Trophoblast cell (in vitro differentiated cells and primary cell): ENCODE results near the gene TNRC6C.
A peak's percentile ranks its signal among the peaks of the same experiment; 100 is the strongest.

ENCODE experiments used
- DNase-seq, 2 donors: peaks; one replicate each; pipeline ENCODE4 v3.0.0-alpha.2; 2016
- H2AFZ ChIP-seq: 2 replicates; pipeline ENCODE4 v1.6.1; 2013; ENCODE audit warnings: low read length, moderate library complexity, mild to moderate bottlenecking; ENCODE audit not compliant: insufficient read depth, poor library complexity
- H2AK5ac ChIP-seq: 2 replicates; pipeline ENCODE4 v1.6.1; 2013; ENCODE audit warnings: mild to moderate bottlenecking, low read length
- H2BK120ac ChIP-seq: 2 replicates; pipeline ENCODE4 v1.6.1; 2013; ENCODE audit warnings: low read length, mild to moderate bottlenecking, moderate library complexity; ENCODE audit not compliant: insufficient read depth, poor library complexity
- H2BK12ac ChIP-seq: 2 replicates; pipeline ENCODE4 v1.6.1; 2013; ENCODE audit warnings: mild to moderate bottlenecking, low read length, moderate library complexity
- H2BK5ac ChIP-seq: 2 replicates; pipeline ENCODE4 v1.6.1; 2013; ENCODE audit warnings: low read length, low read depth, moderate library complexity, mild to moderate bottlenecking; ENCODE audit not compliant: poor library complexity
- H3K14ac ChIP-seq: 2 replicates; pipeline ENCODE4 v1.6.1; 2013; ENCODE audit warnings: mild to moderate bottlenecking, low read length
- H3K18ac ChIP-seq: 2 replicates; pipeline ENCODE4 v1.6.1; 2013; ENCODE audit warnings: mild to moderate bottlenecking, low read length
- H3K23ac ChIP-seq: 2 replicates; pipeline ENCODE4 v1.6.1; 2013; ENCODE audit warnings: low read length
- H3K27ac ChIP-seq: 2 replicates; pipeline ENCODE4 v1.5.1; 2013; ENCODE audit warnings: low read depth, mild to moderate bottlenecking, inconsistent platforms, low read length, moderate library complexity
- H3K27me3 ChIP-seq: 2 replicates; pipeline ENCODE4 v1.6.1; 2013; ENCODE audit warnings: inconsistent platforms, mild to moderate bottlenecking, low read length, moderate library complexity; ENCODE audit not compliant: insufficient read depth
- H3K36me3 ChIP-seq, 2 experiments: 1 replicate in 1 of 2; 2 replicates in 1 of 2; pipeline ENCODE4 v1.6.1; 2013; ENCODE audit warnings: low read length in 2 of 2, mild to moderate bottlenecking in 2 of 2, moderate library complexity in 1 of 2; ENCODE audit not compliant: insufficient read depth in 2 of 2, control insufficient read depth in 1 of 2
- H3K4ac ChIP-seq: 2 replicates; pipeline ENCODE4 v1.6.1; 2013; ENCODE audit warnings: low read depth, mild to moderate bottlenecking, low read length, moderate library complexity
- H3K4me1 ChIP-seq, 2 experiments: 1 replicate in 1 of 2; 2 replicates in 1 of 2; pipeline ENCODE4 v1.6.1; 2013; ENCODE audit warnings: low read length in 2 of 2, mild to moderate bottlenecking in 2 of 2, moderate library complexity in 1 of 2; ENCODE audit not compliant: insufficient read depth in 2 of 2, control insufficient read depth in 1 of 2
- H3K4me2 ChIP-seq: 2 replicates; pipeline ENCODE4 v1.6.1; 2013; ENCODE audit warnings: inconsistent platforms, mild to moderate bottlenecking, low read length, moderate library complexity
- H3K4me3 ChIP-seq: 2 replicates; pipeline ENCODE4 v1.5.1; 2013; ENCODE audit warnings: mild to moderate bottlenecking, low read depth, low read length, inconsistent platforms
- H3K79me1 ChIP-seq: one replicate; pipeline ENCODE4 v1.6.1; 2013; ENCODE audit warnings: low read length
- H3K79me2 ChIP-seq: 2 replicates; pipeline ENCODE4 v1.6.1; 2013; ENCODE audit warnings: low read length, mild to moderate bottlenecking; ENCODE audit not compliant: control insufficient read depth, insufficient read depth, poor library complexity
- H3K9ac ChIP-seq: 2 replicates; pipeline ENCODE4 v1.6.1; 2013; ENCODE audit warnings: mild to moderate bottlenecking, low read length
- H3K9me3 ChIP-seq: 2 replicates; pipeline ENCODE4 v1.6.1; 2013; ENCODE audit warnings: low read depth, mild to moderate bottlenecking, control low read depth, inconsistent platforms, low read length; ENCODE audit not compliant: insufficient read depth
- H4K12ac ChIP-seq: 2 replicates; pipeline ENCODE4 v1.6.1; 2013; ENCODE audit warnings: low read depth, mild to moderate bottlenecking, low read length, moderate library complexity
- H4K8ac ChIP-seq: 2 replicates; pipeline ENCODE4 v1.6.1; 2013; ENCODE audit warnings: low read depth, mild to moderate bottlenecking, low read length, moderate library complexity
- H4K91ac ChIP-seq: one replicate; pipeline ENCODE4 v1.6.1; 2013; ENCODE audit warnings: low read depth, mild to moderate bottlenecking, low read length, moderate library complexity
- WGBS: extraction: QIAGEN DNeasy Blood & Tissue Kit; methylation state at CpG from one replicate; pipeline ENCODE4 v1.1.7; 2013; ENCODE audit warnings: missing lambda C conversion rate; ENCODE audit not compliant: insufficient read length, insufficient coverage; ENCODE audit errors: extremely low coverage; 5-methylcytosine and 5-hydroxymethylcytosine counted together

Gene TNRC6C

GRCh38 chr17:78129351-78130089 is 171.0 kb downstream of the TNRC6C start:
- no CpG with 5 or more reads among the region's 4 CpGs for WGBS
- H3K23ac ChIP-seq, result no peak overlapping the region

GRCh38 chr17:78130090-78130436 is 171.6 kb downstream of the TNRC6C start:
- Histone ChIP-seq H3K23ac (no peak overlapping the region), H3K79me2 (peaks cover 10% of the 10 kb centered on the region), H3K4ac (no peak overlapping the region), H3K79me1 (peaks cover 14% of the 10 kb centered on the region), H2BK120ac (no peak overlapping the region), H2BK12ac (no peak overlapping the region), H3K27me3 (no peaks in the 10 kb centered on the region), H4K91ac (no peak overlapping the region), H2BK5ac (no peak overlapping the region), H3K14ac (no peak overlapping the region), H4K12ac (no peak overlapping the region), H3K9ac (no peak overlapping the region), H3K9me3 (no peaks in the 10 kb centered on the region), H3K27ac (no peak overlapping the region), H3K4me3 (no peak overlapping the region), H4K8ac (no peak overlapping the region), H3K18ac (no peak overlapping the region), H3K36me3 (peaks cover 14 to 15% of the 10 kb centered on the region in 2 experiments), H2AK5ac (no peak overlapping the region), H3K4me2 (no peak overlapping the region), H2AFZ (no peak overlapping the region), H3K4me1 (peaks cover 6 to 20% of the 10 kb centered on the region in 2 experiments)
- no peak for DNase-seq
- WGBS, result no CpG with 5 or more reads among the region's 5 CpGs

More at GRCh38 chr17:78129351-78130089, 171.0 kb downstream of the TNRC6C start:
- DNase-seq, result no peak
- Histone ChIP-seq H3K4me2 (no peak overlapping the region), H3K18ac (no peak overlapping the region), H3K27ac (no peak overlapping the region), H3K79me1 (peaks cover 14% of the 10 kb centered on the region), H3K36me3 (peaks cover 19 to 20% of the 10 kb centered on the region in 2 experiments), H4K12ac (no peak overlapping the region), H3K14ac (no peak overlapping the region), H3K9me3 (no peaks in the 10 kb centered on the region), H3K27me3 (no peaks in the 10 kb centered on the region), H3K79me2 (peaks cover 10% of the 10 kb centered on the region), H2AK5ac (peak overlapping the region; percentile 55), H3K9ac (no peak overlapping the region), H3K4ac (no peak overlapping the region), H3K4me1 (peaks cover 6 to 20% of the 10 kb centered on the region in 2 experiments), H4K8ac (peak overlapping the region; percentile 6), H3K4me3 (no peak overlapping the region), H4K91ac (peak overlapping the region; percentile 41), H2BK5ac (no peak overlapping the region), H2AFZ (no peak overlapping the region), H2BK120ac (no peak overlapping the region), H2BK12ac (no peak overlapping the region)

GRCh38 chr17:78130437-78131101 is 172.1 kb downstream of the TNRC6C start, which contains the start of gene TMC8:
Gene TMC8 (plus strand): TSS chr17:78130771. CDS start chr17:78131589, 818 bp downstream.
- peaks cover 10% of the 10 kb centered on the region for H3K79me2 ChIP-seq
- no peaks in the 10 kb centered on the region for H3K9me3 ChIP-seq

GRCh38 chr17:78131172-78132083 is 172.9 kb downstream of the TNRC6C start:
- Histone ChIP-seq H3K9ac (no peak overlapping the region), H3K18ac (no peak overlapping the region), H2AK5ac (no peak overlapping the region), H2BK12ac (peak overlapping the region; percentile 10), H3K27me3 (no peaks in the 10 kb centered on the region), H3K27ac (no peak overlapping the region), H4K12ac (no peak overlapping the region), H3K14ac (peak overlapping the region; percentile 21), H2AFZ (no peak overlapping the region), H4K8ac (no peak overlapping the region), H3K79me2 (peaks cover 10% of the 10 kb centered on the region), H3K4me2 (peak overlapping the region; percentile 62), H2BK120ac (no peak overlapping the region), H3K23ac (no peak overlapping the region), H3K36me3 (peaks cover 2% of the 10 kb centered on the region in 2 experiments), H3K4ac (no peak overlapping the region), H3K4me3 (no peak overlapping the region), H2BK5ac (no peak overlapping the region), H4K91ac (peak overlapping the region; percentile 29), H3K9me3 (no peaks in the 10 kb centered on the region), H3K4me1 (peaks cover 6 to 20% of the 10 kb centered on the region in 2 experiments), H3K79me1 (peaks cover 14% of the 10 kb centered on the region)
- no CpG with 5 or more reads among the region's 74 CpGs for WGBS
- no peak for DNase-seq

More at GRCh38 chr17:78130437-78131101, 172.1 kb downstream of the TNRC6C start, which contains the start of gene TMC8:
- H3K23ac ChIP-seq, result no peak within 1 kb of the TSS
- H2AK5ac ChIP-seq, result no peak within 1 kb of the TSS
- H3K4me2 ChIP-seq, result peak within 1 kb of the TSS; percentile 62
- peaks cover 14% of the 10 kb centered on the region for H3K79me1 ChIP-seq
- H3K4ac ChIP-seq, result no peak within 1 kb of the TSS
- no peak within 1 kb of the TSS for H2BK120ac ChIP-seq
- H3K27ac ChIP-seq, result no peak within 1 kb of the TSS
- H2BK5ac ChIP-seq, result no peak within 1 kb of the TSS
- H3K18ac ChIP-seq, result no peak within 1 kb of the TSS
- peak within 1 kb of the TSS; percentile 10 for H2BK12ac ChIP-seq
- no peak within 1 kb of the TSS for H2AFZ ChIP-seq
- peaks cover 9 to 10% of the 10 kb centered on the region in 2 experiments for H3K36me3 ChIP-seq
- no CpG with 5 or more reads among the region's 10 CpGs for WGBS
- no peak within 1 kb of the TSS for H4K8ac ChIP-seq
- no peak within 1 kb of the TSS for H4K12ac ChIP-seq
- H4K91ac ChIP-seq, result peak within 1 kb of the TSS; percentile 29
- DNase-seq, result no peak
- peaks cover 6 to 20% of the 10 kb centered on the region in 2 experiments for H3K4me1 ChIP-seq
- H3K27me3 ChIP-seq, result no peaks in the 10 kb centered on the region
- H3K4me3 ChIP-seq, result no peak within 1 kb of the TSS
- no peak within 1 kb of the TSS for H3K14ac ChIP-seq
- no peak within 1 kb of the TSS for H3K9ac ChIP-seq
